Left ventricle myocardium inferior (tissue), 1 donor: ENCODE data around the gene PRKG1. TPM values are rescaled to one million over a fixed set of nuclear protein-coding genes. Genes with fewer than 3 reads are reported as not detected.

ENCODE experiments used
- DNase-seq: peaks from one replicate; pipeline ENCODE4 v3.0.0-alpha.2; 2020
- H3K27ac ChIP-seq: fragments of 200-600 bp; replicated peaks from 2 replicates; pipeline ENCODE4 v1.8.0; 2021
- H3K27me3 ChIP-seq: fragments of 200-600 bp; 2 replicates; pipeline ENCODE4 v1.8.0; 2021; ENCODE audit warnings: low read depth
- H3K36me3 ChIP-seq: fragments of 200-600 bp; 2 replicates; pipeline ENCODE4 v1.8.0; 2021
- H3K4me1 ChIP-seq: fragments of 200-600 bp; 2 replicates; pipeline ENCODE4 v1.8.0; 2021
- H3K4me3 ChIP-seq: fragments of 200-600 bp; 2 replicates; pipeline ENCODE4 v1.8.0; 2021; ENCODE audit warnings: mild to moderate bottlenecking, moderate library complexity
- H3K9me3 ChIP-seq: fragments of 200-600 bp; replicated peaks from 2 replicates; pipeline ENCODE4 v1.8.0; 2021
- CTCF ChIP-seq: fragments of 200-600 bp; IDR thresholded peaks from 2 replicates; pipeline ENCODE4 v1.8.0; 2021; ENCODE audit warnings: antibody characterized with exemption, mild to moderate bottlenecking, borderline replicate concordance
- intact Hi-C: fragments of 100-400 bp; cut with micrococcal nuclease; formaldehyde crosslinking; loops from one replicate; pipeline ENCODE4 v1.11.0; 2022
- total RNA-seq: library from RNA; stranded (reverse); fragmentation: NEBNext Ultra II Directional; extraction: Animal tissue kit (Norgen Biotek cat#: 25700); gene quantifications from one replicate; pipeline ENCODE4 v1.2.1, GENCODE V29; 2021
- donor health status: DM: no; HTN: yes; CAD: no; lungs with severe emphysema.

Gene PRKG1
- total RNA-seq, 1 donor from 2014 or later, result 38.9 TPM

- H3K9me3 ChIP-seq, result no peaks in the 10 kb centered on the region
- no peak overlapping the region for H3K4me3 ChIP-seq
- intact Hi-C loops, result no loop called here
- DNase-seq, result no peak
- H3K36me3 ChIP-seq, result no peaks in the 10 kb centered on the region
- H3K27me3 ChIP-seq, result no peaks in the 10 kb centered on the region
- TF ChIP-seq CTCF, result no peak
- H3K4me1 ChIP-seq, result peaks cover 21% of the 10 kb centered on the region
- H3K27ac ChIP-seq, result no peak overlapping the region
These were observed 109.5 kb downstream of the PRKG1 start for GRCh38 chr10:51183783-51184182.

GRCh38 chr10:51186361-51186760, 112.1 kb downstream of the PRKG1 start:
- Histone ChIP-seq H3K4me3 (no peak overlapping the region), H3K27me3 (no peaks in the 10 kb centered on the region), H3K4me1 (peaks cover 27% of the 10 kb centered on the region), H3K36me3 (no peaks in the 10 kb centered on the region), H3K27ac (no peak overlapping the region), H3K9me3 (no peaks in the 10 kb centered on the region)
- intact Hi-C loops, result no loop called here
- no peak for DNase-seq
- no peak for TF ChIP-seq CTCF

- TF ChIP-seq CTCF, result no peak
- Histone ChIP-seq H3K36me3 (no peaks in the 10 kb centered on the region), H3K9me3 (no peaks in the 10 kb centered on the region), H3K4me1 (peaks cover 27% of the 10 kb centered on the region), H3K4me3 (no peak overlapping the region), H3K27me3 (no peaks in the 10 kb centered on the region), H3K27ac (no peak overlapping the region)
- intact Hi-C loops, result no loop called here
- DNase-seq, result no peak
These were observed 113.7 kb downstream of the PRKG1 start for GRCh38 chr10:51188008-51188407.

GRCh38 chr10:51188866-51189265, 114.6 kb downstream of the PRKG1 start:
- Histone ChIP-seq H3K36me3 (no peaks in the 10 kb centered on the region), H3K4me3 (no peak overlapping the region), H3K9me3 (no peaks in the 10 kb centered on the region), H3K27ac (no peak overlapping the region), H3K4me1 (peaks cover 27% of the 10 kb centered on the region), H3K27me3 (no peaks in the 10 kb centered on the region)
- DNase-seq, result no peak
- no peak for TF ChIP-seq CTCF
- intact Hi-C loops, result no loop called here

- Histone ChIP-seq H3K27ac (no peak overlapping the region), H3K27me3 (no peaks in the 10 kb centered on the region), H3K36me3 (no peaks in the 10 kb centered on the region), H3K9me3 (no peaks in the 10 kb centered on the region), H3K4me1 (no peaks in the 10 kb centered on the region), H3K4me3 (no peak overlapping the region)
- intact Hi-C loops, result no loop called here
- DNase-seq, result no peak
- TF ChIP-seq CTCF, result no peak
These were observed 122.4 kb downstream of the PRKG1 start for GRCh38 chr10:51196508-51197175.

- no peak for DNase-seq
- H3K4me1 ChIP-seq, result no peaks in the 10 kb centered on the region
- no peak overlapping the region for H3K4me3 ChIP-seq
- H3K27ac ChIP-seq, result no peak overlapping the region
- no peaks in the 10 kb centered on the region for H3K9me3 ChIP-seq
- H3K27me3 ChIP-seq, result no peaks in the 10 kb centered on the region
- TF ChIP-seq CTCF, result no peak
- H3K36me3 ChIP-seq, result no peaks in the 10 kb centered on the region
- intact Hi-C loops, result no loop called here
These were observed 123.9 kb downstream of the PRKG1 start for GRCh38 chr10:51198170-51198569.
